Calu3 (cell line): ENCODE results near the gene KRT82. TPM values are rescaled to one million over a fixed set of nuclear protein-coding genes. Genes with fewer than 3 reads are reported as not detected.
"Not testable (repeated sequence)": the region's sequence is repeated elsewhere in the genome, so short reads cannot be mapped to it uniquely, and the experiment has no call there.

Experiments
- BruUV-seq: library from RNA; stranded (reverse); fragments of 400-500 nt; replicated peaks from 2 replicates; lab custom pipeline; 2021; lab: Mats Ljungman, UMichigan
- CTCF ChIA-PET: fragments of 300-600 bp; sonication (Branson Sonifier 250); formaldehyde crosslinking; loops from one replicate; lab custom pipeline; 2022; ENCODE audit warnings: antibody characterized with exemption; lab: Charles Lee
- DNase-seq: peaks from one replicate; pipeline ENCODE4 v3.0.0; 2022
- H3K27ac Mint-ChIP-seq: one replicate; pipeline ENCODE4 v1.8.0; 2022; ENCODE audit warnings: mixed read lengths; ENCODE audit not compliant: unreplicated experiment
- H3K27me3 Mint-ChIP-seq: one replicate; pipeline ENCODE4 v1.8.0; 2022; ENCODE audit warnings: mixed read lengths; ENCODE audit not compliant: unreplicated experiment
- H3K36me3 Mint-ChIP-seq: one replicate; pipeline ENCODE4 v1.8.0; 2022; ENCODE audit warnings: mild to moderate bottlenecking, moderate library complexity, mixed read lengths; ENCODE audit not compliant: insufficient read depth, unreplicated experiment
- H3K4me1 Mint-ChIP-seq: one replicate; pipeline ENCODE4 v1.8.0; 2022; ENCODE audit warnings: mild to moderate bottlenecking, low read depth, mixed read lengths; ENCODE audit not compliant: unreplicated experiment
- H3K4me3 Mint-ChIP-seq: one replicate; pipeline ENCODE4 v1.8.0; 2022; ENCODE audit warnings: mild to moderate bottlenecking, low read depth, moderate library complexity, mixed read lengths; ENCODE audit not compliant: unreplicated experiment
- H3K9me3 Mint-ChIP-seq: one replicate; pipeline ENCODE4 v1.8.0; 2022; ENCODE audit warnings: low read depth, mixed read lengths; ENCODE audit not compliant: unreplicated experiment
- CTCF ChIP-seq: fragments of 200-600 bp; IDR thresholded peaks from one replicate; pipeline ENCODE4 v1.8.0; 2022; ENCODE audit warnings: antibody characterized with exemption; ENCODE audit not compliant: unreplicated experiment
- intact Hi-C: fragments of 100-400 bp; cut with micrococcal nuclease; formaldehyde crosslinking; loops from one replicate; pipeline ENCODE4 v1.10.0; 2022; ENCODE audit not compliant: unreplicated experiment
- total RNA-seq: library from RNA; stranded (reverse); gene quantifications from 2 replicates; pipeline ENCODE4 v1.2.3, GENCODE V29; 2022

KRT82 gene
- total RNA-seq, 1 experiment from 2014 or later: not detected

- Mint-ChIP-seq H3K27me3 (no peaks in the 10 kb centered on the region), H3K9me3 (no peaks in the 10 kb centered on the region), H3K4me1 (peaks cover 26% of the 10 kb centered on the region), H3K36me3 (peaks cover 6% of the 10 kb centered on the region), H3K27ac (no peak overlapping the region), H3K4me3 (no peak overlapping the region)
- no TSS peak for BruUV-seq
- intact Hi-C loops: no loop called here
- CTCF ChIA-PET: interaction anchor here (0.6 kb wide), 1 partner anchor 71 kb away, joined by 3 read pairs; no protein-coding TSS in a partner anchor
- DNase-seq: no peak
- TF ChIP-seq CTCF: no peak
Measured at GRCh38 chr12:52349196-52349595, 56.9 kb downstream of the KRT82 start.

GRCh38 chr12:52347551-52348510, 58.3 kb downstream of the KRT82 start:
- Mint-ChIP-seq H3K4me3 (no peak overlapping the region), H3K27me3 (no peaks in the 10 kb centered on the region), H3K27ac (no peak overlapping the region), H3K9me3 (no peaks in the 10 kb centered on the region), H3K4me1 (peaks cover 28% of the 10 kb centered on the region), H3K36me3 (peaks cover 6% of the 10 kb centered on the region)
- no peak for TF ChIP-seq CTCF
- intact Hi-C loops: no loop called here
- CTCF ChIA-PET: interaction anchor here (0.6 kb wide), 1 partner anchor 556 kb away, joined by 3 read pairs; no protein-coding TSS in a partner anchor
- no peak for DNase-seq
- BruUV-seq: no TSS peak

- Mint-ChIP-seq H3K4me1 (peaks cover 28% of the 10 kb centered on the region), H3K27me3 (no peaks in the 10 kb centered on the region), H3K9me3 (no peaks in the 10 kb centered on the region), H3K4me3 (no peak overlapping the region), H3K36me3 (peaks cover 6% of the 10 kb centered on the region), H3K27ac (no peak overlapping the region)
- no TSS peak for BruUV-seq
- intact Hi-C loops: no loop called here
- no peak for TF ChIP-seq CTCF
- CTCF ChIA-PET: interaction anchor here (0.6 to 0.8 kb wide), 2 partner anchors 200 to 555 kb away, joined by 3 read pairs; no protein-coding TSS in a partner anchor
- no peak for DNase-seq
Measured at GRCh38 chr12:52347016-52347415, 59.1 kb downstream of the KRT82 start.

GRCh38 chr12:52346593-52346992, 59.5 kb downstream of the KRT82 start:
- no peak for TF ChIP-seq CTCF
- Mint-ChIP-seq H3K4me1 (peaks cover 28% of the 10 kb centered on the region), H3K9me3 (no peaks in the 10 kb centered on the region), H3K27ac (no peak overlapping the region), H3K36me3 (peaks cover 6% of the 10 kb centered on the region), H3K4me3 (no peak overlapping the region), H3K27me3 (no peaks in the 10 kb centered on the region)
- BruUV-seq: no TSS peak
- intact Hi-C loops: no loop called here
- CTCF ChIA-PET: interaction anchor here (0.8 kb wide), 1 partner anchor 199 kb away, joined by 3 read pairs; no protein-coding TSS in a partner anchor
- DNase-seq: no peak

- H3K27me3 Mint-ChIP-seq, DNase-seq, intact Hi-C loops, H3K27ac Mint-ChIP-seq, H3K9me3 Mint-ChIP-seq, H3K36me3 Mint-ChIP-seq, BruUV-seq, H3K4me3 Mint-ChIP-seq: not testable (repeated sequence)
- CTCF ChIA-PET: interaction anchor here (1.0 to 2.3 kb wide), 2 partner anchors 28 to 187 kb away, joined by 3 to 7 read pairs; no protein-coding TSS in a partner anchor
- peaks cover 28% of the 10 kb centered on the region for H3K4me1 Mint-ChIP-seq
Measured at GRCh38 chr12:52345041-52345440, 61.1 kb downstream of the KRT82 start.
